GM19438 (cell line): ENCODE results near the gene RPL12.

Experiments
- ATAC-seq: cut with Tn5 transposase; IDR thresholded peaks from one replicate; pipeline ENCODE4 v1.9.1; 2021; ENCODE audit warnings: low read depth; ENCODE audit not compliant: unreplicated experiment

Gene RPL12

DNA sequence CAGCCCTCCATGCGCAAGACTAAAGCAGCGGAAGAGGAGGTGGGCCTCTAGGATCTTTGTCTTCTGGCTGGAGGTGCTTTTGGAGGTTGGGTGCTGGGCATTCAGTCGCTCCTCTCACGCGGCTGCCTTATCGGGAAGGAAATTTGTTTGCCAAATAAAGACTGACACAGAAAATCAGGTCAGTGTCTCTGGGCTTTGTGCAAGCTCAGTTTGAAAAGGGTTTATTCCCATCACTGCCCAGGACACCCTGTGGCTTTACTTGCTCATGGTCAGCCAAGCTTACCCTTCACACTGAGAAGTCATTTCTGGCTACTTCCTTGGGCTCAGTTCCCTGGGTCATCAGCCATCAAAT lies 43.7 kb downstream of the RPL12 start:
- ATAC-seq: no peak

DNA sequence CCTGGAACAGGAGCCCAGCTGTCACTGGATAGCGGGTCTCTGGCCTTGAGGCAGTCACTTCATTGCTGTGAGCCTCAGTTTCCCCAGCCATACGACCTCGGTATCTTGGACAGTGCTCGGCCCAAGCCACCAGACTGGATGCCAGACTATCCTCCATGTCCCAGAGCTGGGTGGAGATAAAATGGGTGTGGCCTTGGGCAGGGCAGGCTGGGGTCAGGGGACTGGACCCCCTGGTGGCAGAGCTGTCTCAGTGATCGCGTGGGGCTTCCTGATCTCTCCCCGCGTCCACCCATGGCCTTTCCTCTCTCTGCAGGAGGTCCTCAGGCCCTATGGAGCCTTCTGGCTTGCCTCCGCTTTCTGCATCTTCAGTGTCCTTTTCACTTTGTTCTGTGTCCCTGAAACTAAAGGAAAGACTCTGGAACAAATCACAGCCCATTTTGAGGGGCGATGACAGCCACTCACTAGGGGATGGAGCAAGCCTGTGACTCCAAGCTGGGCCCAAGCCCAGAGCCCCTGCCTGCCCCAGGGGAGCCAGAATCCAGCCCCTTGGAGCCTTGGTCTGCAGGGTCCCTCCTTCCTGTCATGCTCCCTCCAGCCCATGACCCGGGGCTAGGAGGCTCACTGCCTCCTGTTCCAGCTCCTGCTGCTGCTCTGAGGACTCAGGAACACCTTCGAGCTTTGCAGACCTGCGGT lies 44.3 kb downstream of the RPL12 start:
- ATAC-seq: no peak

DNA sequence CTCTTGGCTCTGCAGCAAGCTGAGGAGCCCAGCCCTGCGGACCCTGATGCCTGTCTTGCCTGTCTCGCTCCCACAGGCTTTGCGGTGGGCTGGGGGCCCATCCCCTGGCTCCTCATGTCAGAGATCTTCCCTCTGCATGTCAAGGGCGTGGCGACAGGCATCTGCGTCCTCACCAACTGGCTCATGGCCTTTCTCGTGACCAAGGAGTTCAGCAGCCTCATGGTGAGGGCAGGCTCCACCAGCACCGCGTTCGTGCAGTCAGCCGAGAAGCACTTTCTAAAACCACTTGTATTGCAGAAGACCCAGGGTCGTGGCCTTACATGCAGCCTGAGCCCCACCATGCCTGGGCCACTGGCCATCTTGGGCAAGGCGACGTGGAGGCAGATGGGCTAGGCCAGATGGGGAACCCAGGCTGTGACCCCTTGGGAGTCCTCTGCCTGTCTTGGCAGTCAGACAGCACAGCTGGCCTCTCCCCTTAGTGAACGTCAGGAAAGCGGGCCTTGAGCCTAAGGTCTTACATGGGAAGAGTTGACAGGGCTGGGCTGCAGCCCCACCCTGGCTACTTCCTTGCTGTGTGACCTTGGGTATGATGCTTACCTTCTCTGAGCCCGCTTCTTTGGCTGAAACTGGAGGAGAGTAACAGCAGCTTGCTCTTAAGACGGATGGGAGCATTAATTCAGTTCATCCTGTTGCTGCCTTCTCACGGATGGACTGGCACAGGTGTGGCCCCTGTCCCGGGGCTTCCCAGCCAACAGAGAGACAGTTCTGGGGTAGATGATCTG lies 45.7 kb downstream of the RPL12 start:
- ATAC-seq: no peak

DNA sequence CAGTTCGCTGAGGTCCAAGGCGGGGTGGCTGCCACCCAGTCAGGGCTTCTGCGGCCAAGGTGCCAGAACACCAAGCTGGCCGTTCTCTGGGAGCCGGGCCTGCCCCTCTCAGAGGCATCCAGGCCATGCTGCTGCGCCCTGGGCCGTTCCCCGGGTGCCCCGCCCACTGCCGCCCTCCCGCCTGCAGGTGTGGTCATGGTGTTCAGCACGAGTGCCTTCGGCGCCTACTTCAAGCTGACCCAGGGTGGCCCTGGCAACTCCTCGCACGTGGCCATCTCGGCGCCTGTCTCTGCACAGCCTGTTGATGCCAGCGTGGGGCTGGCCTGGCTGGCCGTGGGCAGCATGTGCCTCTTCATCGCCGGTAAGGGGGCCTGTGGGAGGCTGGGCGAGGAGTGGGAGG lies 46.6 kb downstream of the RPL12 start:
- ATAC-seq: no peak

DNA sequence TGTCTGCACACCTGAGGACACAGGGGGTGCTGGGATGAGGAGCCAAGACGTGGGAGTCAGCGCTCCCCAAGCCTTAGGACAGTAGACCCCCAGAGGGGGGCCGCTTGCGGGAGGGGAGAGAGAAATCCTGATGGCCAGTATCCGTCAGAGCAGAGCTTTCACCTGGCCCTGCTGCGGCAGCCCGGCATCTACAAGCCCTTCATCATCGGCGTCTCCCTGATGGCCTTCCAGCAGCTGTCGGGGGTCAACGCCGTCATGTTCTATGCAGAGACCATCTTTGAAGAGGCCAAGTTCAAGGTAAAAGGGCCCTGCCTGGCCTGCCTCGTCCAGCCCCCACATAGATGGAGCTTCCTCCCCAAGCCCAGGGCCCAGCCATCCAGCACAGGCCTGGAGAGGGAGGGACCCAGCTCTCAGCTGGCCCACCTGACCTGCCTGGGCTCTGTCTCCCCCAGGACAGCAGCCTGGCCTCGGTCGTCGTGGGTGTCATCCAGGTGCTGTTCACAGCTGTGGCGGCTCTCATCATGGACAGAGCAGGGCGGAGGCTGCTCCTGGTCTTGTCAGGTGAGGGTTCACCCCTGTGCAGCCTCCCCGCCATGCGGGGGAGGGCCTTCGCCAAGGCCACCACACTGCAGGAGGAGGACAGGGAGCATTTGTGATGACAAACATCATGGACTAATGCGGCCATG lies 47.6 kb downstream of the RPL12 start:
- no peak for ATAC-seq

DNA sequence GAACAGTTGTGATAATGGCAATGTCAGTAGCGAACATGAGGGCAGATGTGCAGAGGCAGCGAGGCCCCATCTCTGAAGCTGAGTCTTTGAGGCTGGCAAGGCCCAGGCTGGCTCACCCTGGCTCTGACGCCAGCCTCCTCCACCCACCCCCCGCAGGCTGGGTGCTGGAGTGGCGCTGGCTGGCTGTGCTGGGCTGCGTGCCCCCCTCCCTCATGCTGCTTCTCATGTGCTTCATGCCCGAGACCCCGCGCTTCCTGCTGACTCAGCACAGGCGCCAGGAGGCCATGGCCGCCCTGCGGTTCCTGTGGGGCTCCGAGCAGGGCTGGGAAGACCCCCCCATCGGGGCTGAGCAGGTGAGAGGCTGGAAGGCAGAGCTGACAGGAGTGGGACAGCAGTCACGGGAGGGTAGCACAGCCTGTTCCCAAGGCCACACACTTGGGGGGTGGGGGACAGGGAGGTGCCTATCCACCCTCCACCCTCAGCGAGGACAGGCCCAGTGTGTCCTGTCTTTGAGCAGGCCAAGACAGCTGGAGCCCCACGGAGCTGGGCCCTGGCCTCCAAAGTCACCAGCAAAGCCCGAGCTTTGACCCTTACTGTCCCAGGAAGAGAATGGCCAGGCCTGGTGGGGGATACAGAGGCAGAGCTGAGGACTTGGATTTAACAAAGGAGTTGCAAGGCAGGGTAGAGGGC lies 48.7 kb downstream of the RPL12 start:
- ATAC-seq: no peak

DNA sequence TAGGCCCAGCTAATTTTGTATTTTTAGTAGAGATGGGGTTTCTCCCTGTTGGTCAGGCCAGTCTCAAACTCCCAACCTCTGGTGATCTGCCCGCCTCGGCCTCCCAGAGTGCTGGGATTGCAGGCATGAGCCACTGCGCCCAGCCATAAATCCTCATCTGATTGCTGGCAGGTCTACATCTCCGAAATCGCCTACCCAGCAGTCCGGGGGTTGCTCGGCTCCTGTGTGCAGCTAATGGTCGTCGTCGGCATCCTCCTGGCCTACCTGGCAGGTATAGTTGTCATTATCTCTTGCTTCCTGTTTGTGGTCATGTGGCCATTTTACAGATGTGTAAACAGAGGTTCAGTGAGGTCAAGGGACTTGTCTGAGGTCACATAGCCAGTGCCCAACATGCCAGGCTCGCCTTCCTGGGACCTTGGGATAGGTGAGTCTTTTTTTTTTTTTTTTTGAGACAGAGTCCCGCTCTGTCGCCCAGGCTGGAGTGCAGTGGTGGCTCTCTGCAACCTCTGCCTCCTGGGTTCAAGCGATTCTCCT lies 51.4 kb downstream of the RPL12 start:
- no peak for ATAC-seq

DNA sequence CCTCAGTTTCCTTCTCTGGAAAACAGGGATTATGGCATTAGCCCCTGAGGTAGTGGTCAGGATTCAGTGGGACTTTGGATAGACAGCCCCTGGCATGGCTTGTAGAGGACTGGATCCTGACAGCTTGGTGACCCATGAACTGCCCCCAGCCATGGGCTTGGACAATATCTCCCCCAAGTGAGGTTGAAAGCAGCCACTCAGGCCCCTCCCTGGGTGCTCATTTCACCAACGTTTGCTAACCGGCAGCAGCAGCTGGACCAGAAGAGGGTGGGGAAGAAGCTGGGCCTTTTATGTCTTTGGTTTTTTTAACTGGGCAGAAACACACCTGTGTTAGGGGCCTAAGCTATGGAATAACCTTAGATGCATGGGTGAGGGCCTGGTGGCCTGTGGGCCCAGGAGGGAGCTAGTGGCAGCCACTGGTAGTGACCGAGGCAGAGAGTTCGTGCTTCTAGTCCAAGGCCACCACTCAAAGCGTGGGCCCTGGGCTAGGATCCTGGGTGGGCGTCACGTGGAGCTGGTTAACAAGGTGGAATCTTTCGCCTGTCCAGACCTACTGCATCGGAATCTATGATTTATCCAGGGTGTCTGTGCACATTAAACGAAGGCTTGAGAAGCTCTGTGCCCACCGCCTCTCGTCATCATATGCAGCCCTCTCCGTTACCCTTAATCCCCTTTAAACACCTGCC lies 52.3 kb downstream of the RPL12 start:
- no peak for ATAC-seq

DNA sequence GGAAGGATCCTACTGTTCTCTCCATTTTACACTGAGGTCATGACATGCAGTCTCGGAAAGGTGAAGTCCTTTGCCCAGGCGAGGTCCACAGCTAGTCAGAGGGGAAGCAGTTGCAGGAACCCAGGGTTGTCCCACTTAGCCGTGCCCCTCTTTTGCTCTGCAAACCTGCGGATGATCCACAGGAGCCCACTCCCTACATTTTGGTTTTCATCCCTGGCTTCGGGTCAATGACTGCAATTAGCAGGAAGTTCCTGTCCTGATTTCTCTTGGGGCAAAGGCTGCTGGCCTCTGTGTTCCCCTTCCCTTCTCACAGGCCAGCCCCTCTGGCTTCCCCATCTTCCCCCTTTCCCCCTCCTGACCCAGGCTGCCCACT lies 52.9 kb downstream of the RPL12 start:
- ATAC-seq: no peak
